OCI-LY3 (cell line): ENCODE measurements around the gene THRB.

Experiments used
- CTCF ChIP-seq: fragments of 200-600, 300-600 bp; sonication (generic); IDR thresholded peaks from 2 replicates; pipeline ENCODE4 v1.5.1; 2014; ENCODE audit warnings: antibody characterized with exemption, low read length, low read depth
- EZH2phosphoT487 ChIP-seq: fragments of 200-600 bp; shearing (Covaris generic); IDR thresholded peaks from 2 replicates; pipeline ENCODE4 v1.6.1; 2018; ENCODE audit warnings: antibody characterized with exemption, mixed run types, low read depth

- no peak for TF ChIP-seq CTCF
- TF ChIP-seq EZH2phosphoT487: no peak
Observed at GRCh38 chr3:24451461-24452099, 43.1 kb downstream of the THRB start.
